ENCODE results near the gene SLCO1B3.
"Not testable (repeated sequence)": the region's sequence is repeated elsewhere in the genome, so short reads cannot be mapped to it uniquely, and the experiment has no call there.

GRCh38 chr12:20779971-20780370 lies 30.5 kb upstream of the SLCO1B3 start:
- TF ChIP-seq POLR2AphosphoS5, CTCF, POLR2A (IDR thresholded peaks at IDR 0.05): not testable (repeated sequence)

Data from sigmoid colon (tissue), 4 donors.